Ascending aorta (tissue), 2 donors: ENCODE results near the gene LENEP. TPM values are rescaled to one million over a fixed set of nuclear protein-coding genes. Genes with fewer than 3 reads are reported as not detected.
"Not testable (repeated sequence)": the region's sequence is repeated elsewhere in the genome, so short reads cannot be mapped to it uniquely, and the experiment has no call there.

Source experiments
- DNase-seq, 2 donors: peaks; one replicate each; pipeline ENCODE4 v3.0.0-alpha.2; 2019; ENCODE audit warnings: low spot score in 2 of 2
- H3K27ac ChIP-seq, 2 donors: fragments of 200-600 bp; sonication (generic); one replicate each; pipeline ENCODE4 v1.5.1; 2016 to 2017; ENCODE audit warnings: mild to moderate bottlenecking in 1 of 2
- H3K27me3 ChIP-seq: fragments of 200-600 bp; sonication (generic); one replicate; pipeline ENCODE4 v1.5.1; 2017
- H3K36me3 ChIP-seq, 2 donors: fragments of 200-600 bp; sonication (generic); one replicate each; pipeline ENCODE4 v1.5.1; 2016
- H3K4me1 ChIP-seq, 2 donors: fragments of 200-600 bp; sonication (generic); one replicate each; pipeline ENCODE4 v1.5.1; 2016 to 2017; ENCODE audit warnings: mild to moderate bottlenecking in 1 of 2
- H3K4me3 ChIP-seq, 2 donors: fragments of 200-600 bp; sonication (generic); one replicate each; pipeline ENCODE4 v1.5.1; 2016 to 2017; ENCODE audit warnings: mild to moderate bottlenecking in 1 of 2
- H3K9me3 ChIP-seq, 2 donors: fragments of 200-600 bp; sonication (generic); one replicate each; pipeline ENCODE4 v1.5.1; 2016
- intact Hi-C: fragments of 100-400 bp; cut with DNase I; formaldehyde crosslinking; loops from one replicate; pipeline ENCODE4 v1.15.1; 2023
- total RNA-seq: library from RNA; depleted of rRNA; stranded (reverse); fragments of >200 nt; gene quantifications from one replicate; pipeline ENCODE4 v1.1.0, GENCODE V29; 2016
- TF ChIP-seq, protein P1 (sequence below), 3 experiments: fragments of 200-600 bp in 2 of 3; fragments of 450-650 bp in 1 of 3; sonication (generic) in 2 of 3; IDR thresholded peaks; one replicate each; pipeline ENCODE4 v1.5.1; 2016 to 2019; ENCODE audit warnings: antibody characterized with exemption in 3 of 3, mild to moderate bottlenecking in 1 of 3, moderate library complexity in 1 of 3

The LENEP gene
- total RNA-seq, 1 donor from 2014 or later, result not detected

DNA sequence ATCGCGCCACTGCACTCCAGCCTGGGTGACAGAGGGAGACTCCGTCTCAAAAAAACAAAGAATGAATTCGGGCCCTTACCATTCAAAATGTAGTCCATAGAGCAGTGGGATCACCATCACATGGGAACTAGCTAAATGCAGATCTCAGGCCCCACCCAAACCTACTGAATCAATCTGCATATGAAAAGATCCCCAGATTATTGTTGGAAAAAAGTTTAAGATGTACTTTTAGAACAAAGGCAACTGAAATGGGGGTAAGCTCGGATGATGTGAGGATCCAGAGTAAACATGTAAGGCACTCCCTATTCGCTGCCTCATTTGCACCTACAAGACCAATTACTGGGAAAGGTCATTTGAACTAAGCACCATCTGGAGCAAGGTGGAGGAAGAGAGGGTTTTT, 11.0 kb upstream of the LENEP start:
- TF ChIP-seq, protein P1, sequence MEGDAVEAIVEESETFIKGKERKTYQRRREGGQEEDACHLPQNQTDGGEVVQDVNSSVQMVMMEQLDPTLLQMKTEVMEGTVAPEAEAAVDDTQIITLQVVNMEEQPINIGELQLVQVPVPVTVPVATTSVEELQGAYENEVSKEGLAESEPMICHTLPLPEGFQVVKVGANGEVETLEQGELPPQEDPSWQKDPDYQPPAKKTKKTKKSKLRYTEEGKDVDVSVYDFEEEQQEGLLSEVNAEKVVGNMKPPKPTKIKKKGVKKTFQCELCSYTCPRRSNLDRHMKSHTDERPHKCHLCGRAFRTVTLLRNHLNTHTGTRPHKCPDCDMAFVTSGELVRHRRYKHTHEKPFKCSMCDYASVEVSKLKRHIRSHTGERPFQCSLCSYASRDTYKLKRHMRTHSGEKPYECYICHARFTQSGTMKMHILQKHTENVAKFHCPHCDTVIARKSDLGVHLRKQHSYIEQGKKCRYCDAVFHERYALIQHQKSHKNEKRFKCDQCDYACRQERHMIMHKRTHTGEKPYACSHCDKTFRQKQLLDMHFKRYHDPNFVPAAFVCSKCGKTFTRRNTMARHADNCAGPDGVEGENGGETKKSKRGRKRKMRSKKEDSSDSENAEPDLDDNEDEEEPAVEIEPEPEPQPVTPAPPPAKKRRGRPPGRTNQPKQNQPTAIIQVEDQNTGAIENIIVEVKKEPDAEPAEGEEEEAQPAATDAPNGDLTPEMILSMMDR (IDR thresholded peaks at IDR 0.05), result no peak

DNA sequence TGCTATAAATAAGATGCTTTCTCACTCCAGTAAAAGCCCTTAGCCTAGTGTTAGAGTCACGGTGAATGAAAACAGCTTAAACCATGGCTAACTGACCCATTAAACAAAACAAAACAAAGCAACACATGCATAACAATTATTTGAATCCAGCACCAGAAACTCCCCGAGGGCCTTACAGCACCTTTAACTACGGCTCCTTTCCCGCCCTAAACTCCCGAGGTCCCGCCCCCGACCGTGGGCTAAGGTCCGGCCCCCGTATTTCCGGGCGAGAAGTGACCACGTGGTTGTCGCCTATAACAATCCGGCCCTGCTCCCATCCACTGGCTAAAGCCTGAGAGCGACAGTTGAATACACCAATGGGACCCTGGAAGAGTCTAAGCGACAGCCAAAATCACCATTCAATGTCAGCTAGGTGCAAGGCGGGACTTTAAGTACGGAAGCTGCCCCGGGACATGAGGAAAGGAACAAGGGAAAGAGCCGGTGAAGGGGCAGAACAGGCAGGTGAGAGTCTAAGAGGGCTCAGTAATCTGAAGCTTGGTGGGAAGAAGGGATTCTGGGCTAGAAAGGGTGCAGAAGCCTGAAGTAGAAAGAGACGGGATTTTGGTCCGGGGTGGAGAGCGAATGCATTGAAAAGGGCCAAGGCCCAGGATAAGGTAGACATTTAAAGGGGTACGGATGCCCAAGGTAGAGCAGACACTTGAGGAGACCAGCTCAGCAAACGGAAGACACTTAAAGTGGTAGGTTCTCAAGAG, 10.3 kb upstream of the LENEP start, which contains the start of gene FLAD1:
Gene FLAD1 (plus strand): TSS at position 448 of the 752 bp plus-strand sequence. CDS start 351 bp downstream, outside the sequence.
- Histone ChIP-seq H3K4me3 (peak within 1 kb of the TSS; percentile 58 to 84), H3K9me3 (no peaks in the 10 kb centered on the region), H3K27ac (peak within 1 kb of the TSS; percentile 56 to 59), H3K27me3 (no peaks in the 10 kb centered on the region), H3K4me1 (peaks cover 7 to 10% of the 10 kb centered on the region in 2 donors), H3K36me3 (peaks cover 10 to 11% of the 10 kb centered on the region in 2 donors)
- intact Hi-C loops, result loop anchor here (1.0 to 2.0 kb wide), 4 partner anchors 8 to 27 kb away; partner anchors contain the start of genes PBXIP1 and PYGO2
- DNase-seq, result peak; percentile 97 to 99
- TF ChIP-seq, protein P1 (IDR thresholded peaks at IDR 0.05), result no peak

More for the DNA sequence above, 11.0 kb upstream of the LENEP start:
- H3K27ac ChIP-seq, result no peak overlapping the region
- intact Hi-C loops, result loop anchor here (2.0 kb wide), 1 partner anchor 22 kb away; the partner anchor contains the start of gene PYGO2
- H3K9me3 ChIP-seq, result no peaks in the 10 kb centered on the region
- no peaks in the 10 kb centered on the region for H3K27me3 ChIP-seq
- peaks cover 5% of the 10 kb centered on the region in 2 donors for H3K36me3 ChIP-seq
- H3K4me1 ChIP-seq, result peaks cover 7 to 10% of the 10 kb centered on the region in 2 donors
- no peak for DNase-seq
- peak overlapping the region in 1 of 2 donors; percentile 84 for H3K4me3 ChIP-seq

DNA sequence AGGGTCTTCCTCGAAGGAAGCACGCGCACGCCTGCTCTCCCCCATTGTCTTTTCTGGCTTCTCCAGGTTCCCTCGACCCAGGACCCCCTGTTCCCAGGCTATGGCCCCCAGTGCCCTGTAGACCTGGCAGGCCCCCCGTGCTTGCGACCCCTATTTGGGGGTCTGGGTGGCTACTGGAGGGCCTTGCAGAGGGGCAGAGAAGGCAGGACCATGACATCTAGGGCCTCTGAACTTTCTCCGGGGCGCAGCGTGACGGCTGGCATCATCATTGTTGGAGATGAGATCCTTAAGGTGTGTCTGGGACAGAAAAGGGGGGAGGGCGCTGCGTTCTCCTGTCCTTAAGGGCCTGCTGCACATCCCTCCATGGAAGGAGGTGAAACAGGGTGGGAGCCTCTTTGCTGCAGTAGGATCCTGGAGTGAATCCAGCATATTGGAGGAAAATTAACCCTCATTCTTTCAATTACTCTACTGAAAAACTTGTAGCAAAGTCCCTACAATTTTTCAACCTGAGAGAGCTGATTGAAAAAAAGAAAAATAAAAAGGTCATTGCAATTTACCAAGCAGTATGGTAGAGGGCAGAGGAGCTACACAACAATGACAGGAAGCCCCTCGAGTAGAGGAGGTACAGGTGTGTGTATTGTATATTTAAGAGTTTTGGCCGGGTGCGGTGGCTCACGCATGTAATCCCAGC, 9.5 kb upstream of the LENEP start:
- Histone ChIP-seq H3K36me3 (peaks cover 14% of the 10 kb centered on the region in 2 donors), H3K4me1 (peaks cover 7 to 10% of the 10 kb centered on the region in 2 donors), H3K9me3 (no peaks in the 10 kb centered on the region), H3K4me3 (peak overlapping the region; percentile 58 to 84), H3K27me3 (no peaks in the 10 kb centered on the region), H3K27ac (peak overlapping the region; percentile 56 to 59)
- DNase-seq, result no peak
- TF ChIP-seq, protein P1 (IDR thresholded peaks at IDR 0.05), result no peak
- intact Hi-C loops, result loop anchor here (1.0 to 2.0 kb wide), 4 partner anchors 9 to 28 kb away; partner anchors contain the start of genes PBXIP1 and PYGO2

DNA sequence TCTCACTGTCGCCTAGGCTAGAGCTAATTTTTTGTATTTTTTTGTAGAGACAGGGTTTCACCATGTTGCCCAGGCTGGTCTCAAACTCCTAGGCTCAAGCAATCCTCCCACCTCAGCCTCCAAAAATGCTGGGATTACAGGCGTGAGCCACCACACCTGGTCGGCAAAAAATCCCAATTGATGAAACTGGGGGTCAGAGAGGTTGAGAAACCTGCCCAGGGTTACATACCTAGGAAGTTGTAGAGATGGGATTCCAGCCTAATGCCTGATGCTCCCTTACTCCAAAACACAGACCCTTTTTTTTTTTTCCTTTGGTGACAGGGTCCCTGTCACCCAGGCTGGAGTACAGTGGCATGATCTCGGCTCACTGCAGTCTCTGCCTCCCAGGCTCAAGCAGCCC, 6.7 kb upstream of the LENEP start:
- H3K9me3 ChIP-seq, DNase-seq, intact Hi-C loops, H3K4me3 ChIP-seq, H3K27me3 ChIP-seq, H3K27ac ChIP-seq: not testable (repeated sequence)
- peaks cover 7 to 10% of the 10 kb centered on the region in 2 donors for H3K4me1 ChIP-seq
- peaks cover 26 to 36% of the 10 kb centered on the region in 2 donors for H3K36me3 ChIP-seq

DNA sequence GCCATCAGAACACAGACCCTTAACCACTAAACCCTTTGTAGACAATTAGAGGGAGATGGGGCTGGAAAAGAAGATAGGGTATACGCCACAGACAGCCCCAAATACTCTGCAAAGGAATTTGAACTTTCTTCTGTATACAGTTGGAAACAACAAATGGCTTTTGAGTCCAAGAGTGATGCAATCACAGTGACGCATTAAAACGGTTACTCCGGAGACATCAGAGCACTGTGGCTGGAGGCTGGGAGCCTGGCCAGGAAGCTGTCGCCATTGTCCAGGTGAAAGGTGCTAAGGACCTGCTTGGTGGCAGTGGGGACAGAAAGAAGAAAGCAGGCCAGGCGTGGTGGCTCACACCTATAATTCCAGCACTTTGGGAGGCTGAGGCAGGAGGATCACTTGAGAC, 6.1 kb upstream of the LENEP start:
- H3K9me3 ChIP-seq, result no peaks in the 10 kb centered on the region
- H3K4me1 ChIP-seq, result peaks cover 6 to 10% of the 10 kb centered on the region in 2 donors
- peaks cover 26 to 36% of the 10 kb centered on the region in 2 donors for H3K36me3 ChIP-seq
- intact Hi-C loops, result no loop called here
- H3K4me3 ChIP-seq, result no peak overlapping the region
- no peak overlapping the region for H3K27ac ChIP-seq
- DNase-seq, result no peak
- TF ChIP-seq, protein P1 (IDR thresholded peaks at IDR 0.05), result no peak
- no peaks in the 10 kb centered on the region for H3K27me3 ChIP-seq
